Activated CD4-positive, alpha-beta T cell treated with anti-CD3 and anti-CD28 coated beads, Interleukin-2, amount 50 U/mL, for 4 hours (primary cell): Measurements from ENCODE around the gene KDM1A.
A peak's percentile ranks its signal among the peaks of the same experiment; 100 is the strongest.

Experiments
- DNase-seq, 2 experiments: peaks; one replicate each; pipeline ENCODE4 v3.0.0-alpha.2; 2020

The KDM1A gene

GRCh38 chr1:23018661-23019093 lies 591 bp upstream of the KDM1A start:
- no peak for DNase-seq

GRCh38 chr1:23019863-23020625 lies 776 bp downstream of the KDM1A start:
- peak; percentile 8 to 13 for DNase-seq

GRCh38 chr1:23020706-23021405 lies 1.6 kb downstream of the KDM1A start:
- DNase-seq: no peak

GRCh38 chr1:23021834-23022233 lies 2.6 kb downstream of the KDM1A start:
- no peak for DNase-seq

GRCh38 chr1:23023174-23023845 lies 4.0 kb downstream of the KDM1A start:
- DNase-seq: no peak

- DNase-seq: no peak
Measured at GRCh38 chr1:23026568-23026967, 7.3 kb downstream of the KDM1A start.

- DNase-seq: no peak
Measured at GRCh38 chr1:23027352-23027907, 8.2 kb downstream of the KDM1A start.

- no peak for DNase-seq
Measured at GRCh38 chr1:23029337-23029736, 10.1 kb downstream of the KDM1A start.

GRCh38 chr1:23035823-23036452 lies 16.7 kb downstream of the KDM1A start:
- DNase-seq: no peak

- DNase-seq: no peak
Measured at GRCh38 chr1:23037081-23037740, 17.9 kb downstream of the KDM1A start.

- no peak for DNase-seq
Measured at GRCh38 chr1:23039308-23039826, 20.1 kb downstream of the KDM1A start.

- DNase-seq: no peak
Measured at GRCh38 chr1:23040509-23040908, 21.2 kb downstream of the KDM1A start.

- no peak for DNase-seq
Measured at GRCh38 chr1:23044035-23044434, 24.8 kb downstream of the KDM1A start.

GRCh38 chr1:23050201-23050600 lies 30.9 kb downstream of the KDM1A start:
- DNase-seq: no peak

GRCh38 chr1:23051290-23051909 lies 32.1 kb downstream of the KDM1A start:
- no peak for DNase-seq

- no peak for DNase-seq
Measured at GRCh38 chr1:23057301-23057700, 38.0 kb downstream of the KDM1A start.

- DNase-seq: no peak
Measured at GRCh38 chr1:23062271-23062670, 43.0 kb downstream of the KDM1A start.

GRCh38 chr1:23065385-23065784 lies 46.1 kb downstream of the KDM1A start:
- DNase-seq: no peak

- no peak for DNase-seq
Measured at GRCh38 chr1:23066075-23066474, 46.8 kb downstream of the KDM1A start.

GRCh38 chr1:23069149-23069548 lies 49.9 kb downstream of the KDM1A start:
- no peak for DNase-seq

- no peak for DNase-seq
Measured at GRCh38 chr1:23069675-23070074, 50.4 kb downstream of the KDM1A start.

- no peak for DNase-seq
Measured at GRCh38 chr1:23074012-23074411, 54.7 kb downstream of the KDM1A start.
